Upper lobe of left lung (tissue), 6 donors: ENCODE results near the gene ADAM12. TPM values are rescaled to one million over a fixed set of nuclear protein-coding genes. Genes with fewer than 3 reads are reported as not detected.

Experiments used
- ATAC-seq, 2 donors: fragments of 200-7000 bp; cut with Tn5 transposase; one replicate each; pipeline ENCODE4 v1.9.1; 2022; ENCODE audit warnings: mild to moderate bottlenecking in 2 of 2, moderate library complexity in 2 of 2; ENCODE audit not compliant: low FRiP score in 2 of 2
- DNase-seq, 2 donors: peaks; one replicate each; pipeline ENCODE4 v3.0.0-alpha.2; 2019 to 2020
- H3K27ac ChIP-seq, 4 donors: fragments of 200-600 bp; sonication (generic); one replicate each; pipeline ENCODE4 v1.5.1; 2016 to 2019
- H3K27me3 ChIP-seq, 4 donors: fragments of 200-600 bp; sonication (generic); one replicate each; pipeline ENCODE4 v1.5.1; 2017 to 2019
- H3K36me3 ChIP-seq, 4 donors: fragments of 200-600 bp; sonication (generic); one replicate each; pipeline ENCODE4 v1.5.1; 2016 to 2019
- H3K4me1 ChIP-seq, 4 donors: fragments of 200-600 bp; sonication (generic); one replicate each; pipeline ENCODE4 v1.5.1; 2018 to 2019
- H3K4me3 ChIP-seq, 4 donors: fragments of 200-600 bp; sonication (generic); one replicate each; pipeline ENCODE4 v1.5.1; 2017 to 2019; ENCODE audit warnings: mild to moderate bottlenecking in 2 of 4, moderate library complexity in 1 of 4
- H3K9me3 ChIP-seq, 4 donors: fragments of 200-600 bp; sonication (generic); one replicate each; pipeline ENCODE4 v1.5.1; 2018 to 2019
- EP300 ChIP-seq, 4 donors: sonication (generic); formaldehyde crosslinking; IDR thresholded peaks; one replicate each; pipeline ENCODE4 v1.5.1; 2017; ENCODE audit warnings: antibody characterized with exemption in 4 of 4, control low read depth in 2 of 4
- POLR2A ChIP-seq, 4 donors: fragments of 450-650 bp; IDR thresholded peaks; one replicate each; pipeline ENCODE4 v1.5.1; 2016 to 2017; ENCODE audit warnings: antibody characterized with exemption in 4 of 4, mild to moderate bottlenecking in 2 of 4
- POLR2AphosphoS5 ChIP-seq, 2 donors: sonication (generic); formaldehyde crosslinking; IDR thresholded peaks; one replicate each; pipeline ENCODE4 v1.5.1; 2017; ENCODE audit warnings: antibody characterized with exemption in 2 of 2
- WGBS, 2 donors: methylation state at CpG; one replicate each; pipeline ENCODE4 v1.1.5; 2017 to 2018; 5-methylcytosine and 5-hydroxymethylcytosine counted together
- total RNA-seq, 6 donors: library from RNA; depleted of rRNA in 4 of 6; stranded (reverse); fragments of >200 nt in 4 of 6; gene quantifications; one replicate each; pipeline versions ENCODE4 v1.1.0 to v1.2.1, GENCODE V29; 2016 to 2021
- TF ChIP-seq, protein P1 (sequence below), 6 experiments: fragments of 450-650 bp in 4 of 6; fragments of 200-600 bp in 2 of 6; sonication (generic) in 2 of 6; IDR thresholded peaks; one replicate each; pipeline ENCODE4 v1.5.1; 2016 to 2019; ENCODE audit warnings: antibody characterized with exemption in 6 of 6
- donor health status: DM: no; HTN: no; CAD: no; lungs with moderate emphysema.
- donor health status: DM: no; HTN: yes; CAD: no; lungs with severe emphysema.

The ADAM12 gene
- total RNA-seq, 6 donors from 2014 or later, result 0.44 to 3.7 (median 0.82) TPM

DNA sequence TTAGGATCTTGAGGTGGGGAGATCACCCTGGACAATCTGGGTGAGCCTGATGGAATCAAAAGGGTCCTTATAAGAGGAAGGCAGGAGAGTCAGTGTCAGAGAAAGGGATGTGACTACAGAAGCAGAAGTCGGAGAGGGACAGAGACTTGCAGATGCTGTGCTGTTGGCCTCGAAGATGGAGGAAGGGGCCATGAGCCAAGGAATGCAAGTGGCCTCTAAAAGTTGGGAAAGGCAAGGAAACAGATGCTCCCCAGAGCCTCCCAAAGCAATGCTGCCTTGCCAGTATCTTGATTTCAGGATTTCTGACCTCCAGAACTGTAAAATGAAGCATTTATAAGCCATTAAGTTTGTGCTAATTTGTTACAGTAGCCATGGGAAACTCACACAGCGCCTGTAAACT, 326.8 kb downstream of the ADAM12 start:
- no peak overlapping the region for H3K4me3 ChIP-seq
- H3K27me3 ChIP-seq, result no peaks in the 10 kb centered on the region
- DNase-seq (no peak), ATAC-seq (no peak)
- WGBS, 2 donors, result 88 to 91% methylated on average over 3 of the region's 3 CpGs
- no peaks in the 10 kb centered on the region for H3K9me3 ChIP-seq
- H3K4me1 ChIP-seq, result no peaks in the 10 kb centered on the region
- no peak overlapping the region for H3K27ac ChIP-seq
- H3K36me3 ChIP-seq, result no peaks in the 10 kb centered on the region
- no peak for TF ChIP-seq EP300 (IDR thresholded peaks at IDR 0.05)
- TF ChIP-seq, protein P1, sequence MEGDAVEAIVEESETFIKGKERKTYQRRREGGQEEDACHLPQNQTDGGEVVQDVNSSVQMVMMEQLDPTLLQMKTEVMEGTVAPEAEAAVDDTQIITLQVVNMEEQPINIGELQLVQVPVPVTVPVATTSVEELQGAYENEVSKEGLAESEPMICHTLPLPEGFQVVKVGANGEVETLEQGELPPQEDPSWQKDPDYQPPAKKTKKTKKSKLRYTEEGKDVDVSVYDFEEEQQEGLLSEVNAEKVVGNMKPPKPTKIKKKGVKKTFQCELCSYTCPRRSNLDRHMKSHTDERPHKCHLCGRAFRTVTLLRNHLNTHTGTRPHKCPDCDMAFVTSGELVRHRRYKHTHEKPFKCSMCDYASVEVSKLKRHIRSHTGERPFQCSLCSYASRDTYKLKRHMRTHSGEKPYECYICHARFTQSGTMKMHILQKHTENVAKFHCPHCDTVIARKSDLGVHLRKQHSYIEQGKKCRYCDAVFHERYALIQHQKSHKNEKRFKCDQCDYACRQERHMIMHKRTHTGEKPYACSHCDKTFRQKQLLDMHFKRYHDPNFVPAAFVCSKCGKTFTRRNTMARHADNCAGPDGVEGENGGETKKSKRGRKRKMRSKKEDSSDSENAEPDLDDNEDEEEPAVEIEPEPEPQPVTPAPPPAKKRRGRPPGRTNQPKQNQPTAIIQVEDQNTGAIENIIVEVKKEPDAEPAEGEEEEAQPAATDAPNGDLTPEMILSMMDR (IDR thresholded peaks at IDR 0.05), result no peak
- no peak for TF ChIP-seq POLR2AphosphoS5 (IDR thresholded peaks at IDR 0.05)
- TF ChIP-seq POLR2A (IDR thresholded peaks at IDR 0.05), result no peak

DNA sequence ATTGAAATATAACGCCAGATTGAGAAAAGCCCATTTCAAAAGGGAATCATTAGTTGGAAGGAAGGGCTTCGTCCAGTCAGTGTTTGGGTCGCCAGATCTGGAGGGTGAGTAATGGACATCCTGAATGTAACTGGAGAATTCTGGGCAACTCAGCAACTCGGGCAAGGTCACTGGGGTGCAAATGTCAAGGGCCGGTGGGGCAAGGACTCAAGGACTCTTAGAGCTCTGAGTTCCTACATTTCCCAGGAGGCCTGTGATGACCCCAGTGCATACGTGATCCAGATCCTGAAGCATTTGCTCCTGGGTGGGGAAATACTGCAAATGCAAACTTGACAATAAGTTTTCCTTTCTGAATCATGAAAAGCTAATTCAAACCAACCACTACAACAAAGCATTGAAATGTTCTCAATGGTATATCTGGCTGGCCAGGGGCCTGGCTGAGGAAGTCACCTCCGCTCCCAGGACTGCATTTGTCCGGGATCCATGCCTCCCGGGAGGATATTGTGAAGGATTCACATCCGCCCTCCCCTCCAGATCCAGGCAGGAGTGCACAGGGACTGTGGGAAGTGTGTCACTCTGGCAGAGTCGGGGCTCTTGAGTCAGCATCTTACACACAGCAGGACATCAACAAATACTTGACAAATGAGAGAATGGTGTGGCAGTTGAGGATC, 327.9 kb downstream of the ADAM12 start:
- Histone ChIP-seq H3K9me3 (no peaks in the 10 kb centered on the region), H3K27me3 (no peaks in the 10 kb centered on the region), H3K36me3 (no peaks in the 10 kb centered on the region), H3K4me3 (no peak overlapping the region), H3K27ac (no peak overlapping the region), H3K4me1 (no peaks in the 10 kb centered on the region)
- WGBS, 2 donors, result 78 to 79% methylated on average over 11 of the region's 11 CpGs
- TF ChIP-seq EP300 (IDR thresholded peaks at IDR 0.05) (no peak), POLR2AphosphoS5 (IDR thresholded peaks at IDR 0.05) (no peak)
- TF ChIP-seq, protein P1 (IDR thresholded peaks at IDR 0.05), result no peak
- ATAC-seq, result peak in 1 of 2 donors; percentile 38
- DNase-seq, result no peak

DNA sequence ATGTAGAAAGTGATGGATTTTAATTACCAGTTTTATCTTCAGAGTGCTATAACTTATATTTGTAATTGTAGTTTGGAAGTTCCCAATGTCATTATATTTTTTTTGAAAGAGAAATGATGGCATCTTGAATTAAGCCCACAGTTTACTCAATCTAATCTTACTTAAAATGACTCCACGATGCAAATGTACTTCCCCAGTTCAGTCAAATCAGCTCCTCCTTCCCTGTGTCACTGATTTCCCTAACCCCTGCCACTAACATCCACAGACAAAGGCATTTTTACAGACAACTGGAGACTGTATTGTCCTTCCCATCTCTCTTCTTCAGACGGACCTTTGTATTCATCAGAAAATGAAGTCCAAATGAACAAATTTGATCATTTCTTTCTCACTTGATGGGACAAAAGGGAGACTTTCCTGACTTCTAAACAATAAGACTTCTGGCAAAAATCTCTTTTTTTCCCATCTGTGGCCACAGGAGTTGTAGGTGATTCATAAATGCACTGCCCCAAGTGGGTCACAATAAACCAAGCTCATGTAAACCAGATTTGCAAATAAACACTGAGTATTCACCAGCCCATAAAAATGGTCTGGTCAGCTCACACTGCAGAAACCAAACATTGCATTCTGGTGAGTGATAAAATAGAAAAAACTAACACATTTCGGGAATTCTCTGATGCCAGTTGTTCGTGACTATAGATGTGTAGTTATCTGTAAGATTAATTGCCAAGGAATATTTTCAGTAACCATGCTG, 329.0 kb downstream of the ADAM12 start:
- TF ChIP-seq EP300 (IDR thresholded peaks at IDR 0.05) (no peak), POLR2AphosphoS5 (IDR thresholded peaks at IDR 0.05) (no peak), POLR2A (IDR thresholded peaks at IDR 0.05) (no peak)
- TF ChIP-seq, protein P1 (IDR thresholded peaks at IDR 0.05), result no peak
- DNase-seq (no peak), ATAC-seq (no peak)
- WGBS, 2 donors, result 36 to 69% methylated on average over 4 of the region's 4 CpGs
- Histone ChIP-seq H3K4me1 (no peaks in the 10 kb centered on the region), H3K4me3 (no peak overlapping the region), H3K9me3 (no peaks in the 10 kb centered on the region), H3K27me3 (no peaks in the 10 kb centered on the region), H3K27ac (no peak overlapping the region), H3K36me3 (no peaks in the 10 kb centered on the region)

DNA sequence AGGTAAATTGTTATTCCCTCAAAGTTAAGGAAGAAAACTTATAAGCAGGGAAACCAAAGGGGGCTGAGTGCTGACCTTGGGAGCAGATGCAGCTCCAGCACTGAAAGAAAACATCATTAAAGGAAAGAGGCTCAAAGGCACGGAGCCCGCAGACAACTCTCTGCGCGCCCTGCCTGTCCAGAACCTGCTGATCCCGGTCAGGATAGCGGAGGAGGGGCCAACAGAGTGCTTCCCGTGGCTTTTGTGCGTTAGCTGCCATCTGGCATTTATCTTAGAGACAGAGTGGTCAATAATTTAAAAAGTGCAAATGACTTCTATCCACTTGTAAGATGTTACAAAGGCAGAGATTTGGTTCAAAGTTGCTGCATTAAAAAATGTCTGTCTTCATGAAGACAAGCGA, 329.8 kb downstream of the ADAM12 start:
- ATAC-seq, result no peak
- Histone ChIP-seq H3K4me1 (no peaks in the 10 kb centered on the region), H3K27ac (no peak overlapping the region), H3K9me3 (no peaks in the 10 kb centered on the region), H3K27me3 (no peaks in the 10 kb centered on the region), H3K36me3 (no peaks in the 10 kb centered on the region), H3K4me3 (no peak overlapping the region)
- no peak for DNase-seq
- TF ChIP-seq POLR2AphosphoS5 (IDR thresholded peaks at IDR 0.05) (no peak), EP300 (IDR thresholded peaks at IDR 0.05) (no peak), POLR2A (IDR thresholded peaks at IDR 0.05) (no peak)
- TF ChIP-seq, protein P1 (IDR thresholded peaks at IDR 0.05), result no peak
- 43 to 60% methylated on average over 9 of the region's 9 CpGs for WGBS, 2 donors
